Parathyroid adenoma (tissue), 2 donors: ENCODE measurements around the gene SLC26A1.

Experiments used
- H2AFZ ChIP-seq: fragments of 300-600 bp; sonication (generic); one replicate; pipeline ENCODE4 v1.7.0; 2017; ENCODE audit warnings: antibody characterized with exemption, mild to moderate bottlenecking
- H3K27ac ChIP-seq: fragments of 300-600 bp; sonication (generic); one replicate; pipeline ENCODE4 v1.7.0; 2017
- H3K27me3 ChIP-seq: fragments of 300-600 bp; sonication (generic); one replicate; pipeline ENCODE4 v1.7.0; 2017; ENCODE audit warnings: low read length; ENCODE audit not compliant: control insufficient read depth, insufficient read depth
- H3K36me3 ChIP-seq: fragments of 300-600 bp; sonication (generic); one replicate; pipeline ENCODE4 v1.7.0; 2017; ENCODE audit warnings: low read length; ENCODE audit not compliant: control insufficient read depth, insufficient read depth
- H3K4me1 ChIP-seq: fragments of 300-600 bp; sonication (generic); one replicate; pipeline ENCODE4 v1.7.0; 2017; ENCODE audit warnings: control low read depth
- H3K4me2 ChIP-seq: fragments of 300-600 bp; sonication (generic); one replicate; pipeline ENCODE4 v1.7.0; 2017; ENCODE audit warnings: low read length
- H3K4me3 ChIP-seq: fragments of 300-600 bp; sonication (generic); one replicate; pipeline ENCODE4 v1.7.0; 2017; ENCODE audit warnings: low read depth, low read length
- H3K79me2 ChIP-seq: fragments of 300-600 bp; sonication (generic); one replicate; pipeline ENCODE4 v1.7.0; 2017; ENCODE audit warnings: control low read depth
- H3K9ac ChIP-seq: fragments of 300-600 bp; sonication (generic); one replicate; pipeline ENCODE4 v1.7.0; 2017; ENCODE audit warnings: mild to moderate bottlenecking
- H3K9me3 ChIP-seq: fragments of 300-600 bp; sonication (generic); one replicate; pipeline ENCODE4 v1.7.0; 2017; ENCODE audit warnings: low read length; ENCODE audit not compliant: control insufficient read depth
- TF ChIP-seq, protein P1 (sequence below): fragments of 300-600 bp; sonication (generic); IDR thresholded peaks from one replicate; pipeline ENCODE4 v1.7.0; 2017; ENCODE audit warnings: antibody characterized with exemption, mild to moderate bottlenecking
- donor health status: primary hyperparathyroidism.

SLC26A1 gene

DNA sequence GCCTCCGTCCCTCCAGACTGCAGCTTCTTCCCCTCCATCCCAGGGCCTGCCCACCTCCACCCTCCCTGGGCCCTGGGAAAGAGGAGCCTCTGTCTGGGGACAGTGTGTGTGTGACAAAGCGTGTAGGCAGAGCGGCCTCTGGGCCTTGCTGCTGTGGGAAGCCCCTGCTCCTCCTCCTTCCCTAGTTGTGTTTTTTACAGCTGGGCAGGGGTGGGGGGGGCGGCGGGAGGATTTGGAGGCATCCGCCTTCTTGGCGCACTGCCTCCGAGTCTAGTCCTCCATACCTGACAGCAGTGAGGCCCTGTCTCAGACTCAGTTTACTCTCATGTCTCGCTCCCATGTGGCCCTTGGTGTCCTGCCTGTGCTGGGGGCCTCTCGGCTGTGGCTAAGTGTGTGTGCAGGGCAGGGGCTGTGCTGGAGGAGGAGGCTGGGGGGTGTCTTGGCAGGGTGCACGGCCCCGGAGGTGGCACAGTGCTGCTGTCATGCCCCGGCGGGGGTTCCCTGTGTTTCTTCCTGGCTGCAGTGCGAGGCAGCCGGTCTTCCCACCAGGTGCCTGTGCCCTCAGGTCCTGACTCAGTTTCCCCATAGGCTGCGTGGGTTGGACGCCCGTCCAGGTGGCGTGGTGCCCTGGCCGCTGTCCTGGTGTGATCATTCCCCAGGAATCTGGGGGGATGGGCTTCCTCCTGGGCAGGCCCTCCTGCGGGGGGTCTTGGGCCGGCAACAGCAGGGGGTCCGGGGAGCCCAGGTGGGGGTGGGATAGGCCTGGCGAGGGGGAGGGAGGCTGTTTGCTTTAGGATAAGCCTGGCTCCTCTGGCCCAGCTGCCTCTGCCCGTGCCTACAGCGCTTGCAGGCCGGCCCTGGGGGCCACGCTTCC lies 25.2 kb upstream of the SLC26A1 start:
- TF ChIP-seq, protein P1, sequence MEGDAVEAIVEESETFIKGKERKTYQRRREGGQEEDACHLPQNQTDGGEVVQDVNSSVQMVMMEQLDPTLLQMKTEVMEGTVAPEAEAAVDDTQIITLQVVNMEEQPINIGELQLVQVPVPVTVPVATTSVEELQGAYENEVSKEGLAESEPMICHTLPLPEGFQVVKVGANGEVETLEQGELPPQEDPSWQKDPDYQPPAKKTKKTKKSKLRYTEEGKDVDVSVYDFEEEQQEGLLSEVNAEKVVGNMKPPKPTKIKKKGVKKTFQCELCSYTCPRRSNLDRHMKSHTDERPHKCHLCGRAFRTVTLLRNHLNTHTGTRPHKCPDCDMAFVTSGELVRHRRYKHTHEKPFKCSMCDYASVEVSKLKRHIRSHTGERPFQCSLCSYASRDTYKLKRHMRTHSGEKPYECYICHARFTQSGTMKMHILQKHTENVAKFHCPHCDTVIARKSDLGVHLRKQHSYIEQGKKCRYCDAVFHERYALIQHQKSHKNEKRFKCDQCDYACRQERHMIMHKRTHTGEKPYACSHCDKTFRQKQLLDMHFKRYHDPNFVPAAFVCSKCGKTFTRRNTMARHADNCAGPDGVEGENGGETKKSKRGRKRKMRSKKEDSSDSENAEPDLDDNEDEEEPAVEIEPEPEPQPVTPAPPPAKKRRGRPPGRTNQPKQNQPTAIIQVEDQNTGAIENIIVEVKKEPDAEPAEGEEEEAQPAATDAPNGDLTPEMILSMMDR, result no peak
- no peaks in the 10 kb centered on the region for H3K36me3 ChIP-seq
- H3K9ac ChIP-seq, result no peak overlapping the region
- no peaks in the 10 kb centered on the region for H3K4me1 ChIP-seq
- H3K9me3 ChIP-seq, result no peaks in the 10 kb centered on the region
- H3K27me3 ChIP-seq, result no peaks in the 10 kb centered on the region
- no peak overlapping the region for H3K4me2 ChIP-seq
- no peak overlapping the region for H3K27ac ChIP-seq
- no peaks in the 10 kb centered on the region for H3K79me2 ChIP-seq
- H3K4me3 ChIP-seq, result no peak overlapping the region
- H2AFZ ChIP-seq, result no peak overlapping the region

DNA sequence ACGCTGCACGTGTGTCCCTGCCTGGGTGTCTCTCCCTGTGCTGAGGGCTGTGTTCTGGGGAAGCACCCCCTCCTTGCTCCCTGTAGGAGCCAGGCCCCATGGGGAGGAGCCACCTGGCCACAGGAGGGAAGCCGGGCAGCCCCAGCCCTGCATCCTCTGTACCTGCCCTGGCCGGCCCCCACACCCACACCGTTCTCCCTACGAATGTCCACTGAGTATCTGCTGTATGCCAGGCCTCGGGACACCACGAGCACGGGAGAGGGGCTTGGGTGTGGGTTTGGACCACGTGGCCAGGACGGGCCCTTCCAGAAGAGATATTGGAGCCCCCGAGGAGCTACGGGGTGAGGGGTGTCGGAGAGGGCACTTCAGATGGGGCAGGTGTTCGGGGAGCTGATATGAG lies 24.5 kb upstream of the SLC26A1 start:
- Histone ChIP-seq H3K79me2 (no peaks in the 10 kb centered on the region), H3K27ac (no peak overlapping the region), H3K36me3 (no peaks in the 10 kb centered on the region), H3K9ac (no peak overlapping the region), H2AFZ (no peak overlapping the region), H3K9me3 (no peaks in the 10 kb centered on the region), H3K4me1 (no peaks in the 10 kb centered on the region), H3K4me2 (no peak overlapping the region), H3K4me3 (no peak overlapping the region), H3K27me3 (no peaks in the 10 kb centered on the region)
- TF ChIP-seq, protein P1, result no peak

DNA sequence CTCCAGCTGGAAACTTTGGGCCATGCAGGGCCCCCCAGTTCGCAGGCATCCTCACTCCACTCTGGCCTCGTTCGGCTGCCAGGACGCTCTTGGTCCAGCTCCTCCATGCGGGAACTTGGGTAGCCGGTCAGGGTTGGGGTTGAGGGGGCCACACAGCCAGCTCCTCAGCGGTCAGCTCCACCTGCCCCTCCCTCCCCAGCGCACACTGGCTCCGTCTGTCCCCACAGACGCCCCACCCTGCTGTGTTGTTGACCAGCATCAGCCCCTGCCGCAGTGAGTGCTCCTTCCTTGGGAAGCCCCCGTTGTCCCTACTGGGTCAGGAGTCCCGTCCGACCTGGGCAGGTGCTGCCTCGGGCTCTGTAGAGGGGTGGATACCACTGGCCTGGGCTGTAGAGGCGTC lies 24.0 kb upstream of the SLC26A1 start:
- Histone ChIP-seq H3K9ac (no peak overlapping the region), H2AFZ (no peak overlapping the region), H3K4me1 (no peaks in the 10 kb centered on the region), H3K27ac (no peak overlapping the region), H3K4me3 (no peak overlapping the region), H3K9me3 (no peaks in the 10 kb centered on the region), H3K27me3 (no peaks in the 10 kb centered on the region), H3K4me2 (no peak overlapping the region), H3K79me2 (no peaks in the 10 kb centered on the region), H3K36me3 (no peaks in the 10 kb centered on the region)
- TF ChIP-seq, protein P1, result no peak

DNA sequence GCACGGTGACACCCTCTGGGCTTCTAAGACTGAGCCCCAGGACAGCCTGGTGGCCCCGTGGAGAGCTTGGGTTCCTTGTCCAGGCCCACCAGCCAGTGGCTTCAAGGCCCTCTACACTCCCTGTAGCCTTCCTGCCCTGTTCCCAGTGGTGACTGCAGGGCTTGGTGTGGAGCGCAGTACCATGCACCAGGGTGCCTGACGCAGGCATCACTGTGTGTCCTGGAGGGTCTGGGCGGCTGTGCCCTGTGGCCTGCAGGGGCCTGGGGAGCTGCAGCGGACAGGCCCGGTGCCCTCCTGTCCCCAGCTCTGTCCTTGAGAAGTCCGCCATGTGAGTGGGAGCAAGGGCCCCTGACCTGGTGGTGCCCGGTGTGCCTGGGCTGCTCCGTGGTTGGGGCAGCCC lies 22.5 kb upstream of the SLC26A1 start:
- no peak overlapping the region for H2AFZ ChIP-seq
- H3K4me2 ChIP-seq, result no peak overlapping the region
- H3K27me3 ChIP-seq, result no peaks in the 10 kb centered on the region
- H3K36me3 ChIP-seq, result no peaks in the 10 kb centered on the region
- no peak overlapping the region for H3K4me3 ChIP-seq
- H3K9me3 ChIP-seq, result no peaks in the 10 kb centered on the region
- H3K9ac ChIP-seq, result no peak overlapping the region
- no peaks in the 10 kb centered on the region for H3K79me2 ChIP-seq
- TF ChIP-seq, protein P1, result no peak
- no peaks in the 10 kb centered on the region for H3K4me1 ChIP-seq
- no peak overlapping the region for H3K27ac ChIP-seq

DNA sequence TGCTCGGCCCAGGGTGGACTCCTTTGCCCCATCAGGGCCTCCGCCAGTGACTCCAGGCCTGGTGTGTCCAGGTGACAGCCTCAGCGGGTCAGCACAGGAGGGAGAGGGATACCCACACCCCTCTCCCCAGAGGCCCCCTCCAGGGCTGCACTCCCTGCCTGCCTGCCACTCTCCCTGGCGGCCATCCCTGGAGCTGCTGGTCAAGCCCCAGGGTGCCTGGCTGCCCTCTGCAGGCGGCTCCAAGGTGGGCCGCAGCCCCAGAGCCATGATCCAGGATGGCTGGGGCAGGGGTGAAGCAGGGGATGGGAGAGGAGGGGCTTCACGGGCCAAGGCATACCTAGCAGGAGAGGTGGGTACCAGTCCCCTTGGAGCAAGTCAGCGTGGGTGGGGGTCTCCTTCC lies 22.0 kb upstream of the SLC26A1 start:
- Histone ChIP-seq H2AFZ (no peak overlapping the region), H3K27me3 (no peaks in the 10 kb centered on the region), H3K4me1 (no peaks in the 10 kb centered on the region), H3K36me3 (no peaks in the 10 kb centered on the region), H3K27ac (no peak overlapping the region), H3K4me3 (no peak overlapping the region), H3K9ac (no peak overlapping the region), H3K79me2 (no peaks in the 10 kb centered on the region), H3K4me2 (no peak overlapping the region), H3K9me3 (no peaks in the 10 kb centered on the region)
- TF ChIP-seq, protein P1, result no peak
